MM.1S (cell line): ENCODE measurements around the gene AMFR.
"Not testable (repeated sequence)": the region's sequence is repeated elsewhere in the genome, so short reads cannot be mapped to it uniquely, and the experiment has no call there.

Experiments
- DNase-seq: peaks from one replicate; pipeline ENCODE4 v3.0.0-alpha.2; 2015
- H2AFZ ChIP-seq: fragments of 300-600 bp; sonication (generic); 2 replicates; pipeline ENCODE4 v1.6.0; 2016; ENCODE audit warnings: antibody characterized with exemption, low read length
- H3F3A ChIP-seq: fragments of 300-600 bp; sonication (generic); 2 replicates; pipeline ENCODE4 v1.6.1; 2016; ENCODE audit warnings: mild to moderate bottlenecking, antibody characterized with exemption, low read length, moderate library complexity, mixed read lengths; ENCODE audit not compliant: insufficient read depth
- H3K27ac ChIP-seq: fragments of 300-600 bp; sonication (generic); 2 replicates; pipeline ENCODE4 v1.5.1; 2016; ENCODE audit warnings: mild to moderate bottlenecking, low read length
- H3K27me3 ChIP-seq: fragments of 300-600 bp; sonication (generic); replicated peaks from 2 replicates; pipeline ENCODE4 v1.6.0; 2016; ENCODE audit warnings: low read length; ENCODE audit not compliant: insufficient read depth
- H3K36me3 ChIP-seq: fragments of 300-600 bp; sonication (generic); replicated peaks from 2 replicates; pipeline ENCODE4 v1.6.1; 2016; ENCODE audit warnings: mild to moderate bottlenecking, low read length, mixed read lengths; ENCODE audit not compliant: insufficient read depth
- H3K4me1 ChIP-seq: fragments of 300-600 bp; sonication (generic); 2 replicates; pipeline ENCODE4 v1.6.1; 2016; ENCODE audit warnings: low read length, mixed read lengths
- H3K4me2 ChIP-seq: fragments of 300-600 bp; sonication (generic); 2 replicates; pipeline ENCODE4 v1.6.0; 2016; ENCODE audit warnings: low read depth, low read length
- H3K4me3 ChIP-seq: fragments of 300-600 bp; sonication (generic); 2 replicates; pipeline ENCODE4 v1.5.1; 2016; ENCODE audit warnings: low read length, mixed read lengths
- H3K79me2 ChIP-seq: fragments of 300-600 bp; sonication (generic); 2 replicates; pipeline ENCODE4 v1.6.1; 2016; ENCODE audit warnings: mixed run types, low read length, mixed read lengths
- H3K9ac ChIP-seq: fragments of 300-600 bp; sonication (generic); 2 replicates; pipeline ENCODE4 v1.6.1; 2016; ENCODE audit warnings: low read length, mixed read lengths
- H3K9me2 ChIP-seq: fragments of 300-600 bp; sonication (generic); replicated peaks from 2 replicates; pipeline ENCODE4 v1.6.1; 2016; ENCODE audit warnings: mild to moderate bottlenecking, low read length, mixed read lengths; ENCODE audit not compliant: insufficient read depth
- H3K9me3 ChIP-seq: fragments of 300-600 bp; sonication (generic); replicated peaks from 2 replicates; pipeline ENCODE4 v1.6.1; 2016; ENCODE audit warnings: mild to moderate bottlenecking, low read length, mixed read lengths; ENCODE audit not compliant: insufficient read depth
- H4K20me1 ChIP-seq: fragments of 300-600 bp; sonication (generic); 2 replicates; pipeline ENCODE4 v1.6.1; 2016; ENCODE audit warnings: mild to moderate bottlenecking, low read length, moderate library complexity, mixed read lengths; ENCODE audit not compliant: insufficient read depth
- EZH2 ChIP-seq: fragments of 300-600 bp; sonication (generic); optimal IDR thresholded peaks from 2 replicates; pipeline ENCODE3; 2017; ENCODE audit warnings: low read depth, mild to moderate bottlenecking, antibody characterized with exemption, low read length, mixed read lengths
- EZH2phosphoT487 ChIP-seq: fragments of 300-600 bp; sonication (generic); IDR thresholded peaks from 2 replicates; pipeline ENCODE4 v1.6.1; 2018; ENCODE audit warnings: antibody characterized with exemption, low read length
- TF ChIP-seq, protein P1 (sequence below): fragments of 300-600 bp; sonication (generic); IDR thresholded peaks from 2 replicates; pipeline ENCODE4 v1.5.1; 2016; ENCODE audit warnings: antibody characterized with exemption, low read length, mixed read lengths

The AMFR gene

GRCh38 chr16:56387396-56387795 is 37.9 kb downstream of the AMFR start:
- Histone ChIP-seq H3K27ac (no peak overlapping the region), H3K9me3 (no peaks in the 10 kb centered on the region), H3K4me1 (no peaks in the 10 kb centered on the region), H3K4me2 (no peak overlapping the region), H2AFZ (no peak overlapping the region), H3K9me2 (no peaks in the 10 kb centered on the region), H3F3A (no peaks in the 10 kb centered on the region), H3K4me3 (no peak overlapping the region), H3K27me3 (no peaks in the 10 kb centered on the region), H3K79me2 (no peaks in the 10 kb centered on the region), H3K36me3 (no peaks in the 10 kb centered on the region), H4K20me1 (no peaks in the 10 kb centered on the region), H3K9ac (no peak overlapping the region)
- no peak for DNase-seq
- TF ChIP-seq EZH2phosphoT487: no peak

DNA sequence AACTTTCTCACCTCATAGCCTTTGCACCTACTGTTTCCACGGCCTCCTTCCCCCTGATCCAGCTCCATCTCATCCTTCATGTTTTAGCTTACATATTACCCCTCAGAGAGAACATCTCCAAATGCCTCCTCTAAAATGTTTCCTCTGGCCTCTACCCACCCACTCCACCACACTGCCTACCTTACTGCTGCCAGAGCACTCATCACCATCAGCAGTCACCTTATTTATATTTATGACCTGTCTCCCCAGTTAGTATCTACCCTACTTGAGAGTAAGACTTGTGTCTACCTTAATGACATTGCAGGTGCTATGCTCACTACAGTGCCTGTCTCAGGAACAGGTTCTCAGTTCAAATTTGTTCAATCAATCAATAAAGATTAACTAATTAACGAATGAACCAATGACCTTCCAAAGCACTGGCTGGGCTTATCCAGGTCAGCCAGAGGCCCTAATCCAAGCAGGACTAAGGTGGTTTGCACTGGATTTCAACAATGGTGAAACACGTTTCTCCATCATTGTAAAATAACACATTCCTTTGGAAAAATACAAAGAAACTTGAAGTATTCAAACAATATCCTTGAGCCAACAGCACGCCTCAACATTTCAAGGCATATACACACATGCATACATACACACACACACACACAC is 41.1 kb downstream of the AMFR start:
- Histone ChIP-seq H3K27me3 (no peaks in the 10 kb centered on the region), H2AFZ (no peak overlapping the region), H3K4me2 (no peak overlapping the region), H3K9ac (no peak overlapping the region), H3K4me1 (no peaks in the 10 kb centered on the region), H3K9me2 (no peaks in the 10 kb centered on the region), H3K36me3 (0 out of 2 replicates have a peak, but pooled peaks cover 6% of the 10 kb centered on the region), H3F3A (no peaks in the 10 kb centered on the region), H4K20me1 (no peaks in the 10 kb centered on the region), H3K79me2 (no peaks in the 10 kb centered on the region), H3K4me3 (no peak overlapping the region), H3K27ac (no peak overlapping the region), H3K9me3 (no peaks in the 10 kb centered on the region)
- no peak for DNase-seq
- TF ChIP-seq, protein P1, sequence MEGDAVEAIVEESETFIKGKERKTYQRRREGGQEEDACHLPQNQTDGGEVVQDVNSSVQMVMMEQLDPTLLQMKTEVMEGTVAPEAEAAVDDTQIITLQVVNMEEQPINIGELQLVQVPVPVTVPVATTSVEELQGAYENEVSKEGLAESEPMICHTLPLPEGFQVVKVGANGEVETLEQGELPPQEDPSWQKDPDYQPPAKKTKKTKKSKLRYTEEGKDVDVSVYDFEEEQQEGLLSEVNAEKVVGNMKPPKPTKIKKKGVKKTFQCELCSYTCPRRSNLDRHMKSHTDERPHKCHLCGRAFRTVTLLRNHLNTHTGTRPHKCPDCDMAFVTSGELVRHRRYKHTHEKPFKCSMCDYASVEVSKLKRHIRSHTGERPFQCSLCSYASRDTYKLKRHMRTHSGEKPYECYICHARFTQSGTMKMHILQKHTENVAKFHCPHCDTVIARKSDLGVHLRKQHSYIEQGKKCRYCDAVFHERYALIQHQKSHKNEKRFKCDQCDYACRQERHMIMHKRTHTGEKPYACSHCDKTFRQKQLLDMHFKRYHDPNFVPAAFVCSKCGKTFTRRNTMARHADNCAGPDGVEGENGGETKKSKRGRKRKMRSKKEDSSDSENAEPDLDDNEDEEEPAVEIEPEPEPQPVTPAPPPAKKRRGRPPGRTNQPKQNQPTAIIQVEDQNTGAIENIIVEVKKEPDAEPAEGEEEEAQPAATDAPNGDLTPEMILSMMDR: no peak
- TF ChIP-seq EZH2 (no peak), EZH2phosphoT487 (no peak)

- no peaks in the 10 kb centered on the region for H3K79me2 ChIP-seq
- no peaks in the 10 kb centered on the region for H3F3A ChIP-seq
- H3K9me2 ChIP-seq: no peaks in the 10 kb centered on the region
- no peak overlapping the region for H3K9ac ChIP-seq
- H3K36me3 ChIP-seq: 0 out of 2 replicates have a peak, but pooled peaks cover 6% of the 10 kb centered on the region
- H4K20me1 ChIP-seq: no peaks in the 10 kb centered on the region
- H3K4me1 ChIP-seq: no peaks in the 10 kb centered on the region
- H3K27ac ChIP-seq: no peak overlapping the region
- H3K27me3 ChIP-seq: no peaks in the 10 kb centered on the region
- no peak overlapping the region for H3K4me3 ChIP-seq
- no peak overlapping the region for H3K4me2 ChIP-seq
- H3K9me3 ChIP-seq: no peaks in the 10 kb centered on the region
- no peak for DNase-seq
- TF ChIP-seq EZH2: no peak
- no peak for TF ChIP-seq EZH2phosphoT487
- H2AFZ ChIP-seq: no peak overlapping the region
Measured at GRCh38 chr16:56382901-56383355, 42.4 kb downstream of the AMFR start.

DNA sequence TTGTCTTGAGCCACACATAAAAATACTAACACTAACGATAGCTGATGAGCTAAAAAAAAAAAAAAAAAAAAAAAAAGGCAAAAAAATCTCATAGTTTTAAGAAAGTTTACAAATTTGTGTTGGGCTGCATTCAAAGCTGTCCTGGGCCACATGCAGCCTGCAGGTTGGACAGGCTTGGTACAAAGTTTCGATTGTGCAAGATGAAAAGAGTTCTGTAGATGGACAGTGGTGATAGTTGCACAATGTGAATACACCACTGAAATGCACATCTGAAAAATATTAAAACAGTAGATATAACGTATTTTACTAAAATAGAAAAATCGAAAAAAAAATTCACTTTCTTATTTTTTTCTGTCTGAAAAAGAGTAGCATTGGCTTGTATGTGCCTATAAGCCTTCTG is 42.9 kb downstream of the AMFR start:
- Histone ChIP-seq H3K9me3 (no peaks in the 10 kb centered on the region), H3K9ac (no peak overlapping the region), H3K4me1 (no peaks in the 10 kb centered on the region), H3F3A (no peaks in the 10 kb centered on the region), H3K36me3 (0 out of 2 replicates have a peak, but pooled peaks cover 6% of the 10 kb centered on the region), H4K20me1 (no peaks in the 10 kb centered on the region), H3K79me2 (no peaks in the 10 kb centered on the region), H3K9me2 (no peaks in the 10 kb centered on the region), H2AFZ (no peak overlapping the region), H3K27ac (no peak overlapping the region), H3K4me3 (no peak overlapping the region), H3K27me3 (no peaks in the 10 kb centered on the region), H3K4me2 (no peak overlapping the region)
- TF ChIP-seq, protein P1: no peak
- TF ChIP-seq EZH2phosphoT487: no peak
- no peak for TF ChIP-seq EZH2
- no peak for DNase-seq

GRCh38 chr16:56380778-56381485 is 44.4 kb downstream of the AMFR start:
- H3K36me3 ChIP-seq, H3K27me3 ChIP-seq, H3K9me2 ChIP-seq, H3F3A ChIP-seq, DNase-seq, H3K4me2 ChIP-seq, H3K4me3 ChIP-seq, H3K9ac ChIP-seq, H4K20me1 ChIP-seq, H2AFZ ChIP-seq, H3K79me2 ChIP-seq, H3K27ac ChIP-seq, H3K4me1 ChIP-seq, H3K9me3 ChIP-seq: not testable (repeated sequence)

GRCh38 chr16:56379044-56379443 is 46.3 kb downstream of the AMFR start:
- not testable (repeated sequence) for DNase-seq, H3K9ac ChIP-seq, H2AFZ ChIP-seq, H3K4me2 ChIP-seq, H3K9me2 ChIP-seq, H4K20me1 ChIP-seq, H3K4me3 ChIP-seq, H3K27me3 ChIP-seq, H3K36me3 ChIP-seq, H3F3A ChIP-seq, H3K4me1 ChIP-seq, H3K79me2 ChIP-seq, H3K9me3 ChIP-seq, H3K27ac ChIP-seq
